A204.1 (cell line): ENCODE data around the gene HABP4.

ENCODE experiments used
- FAIRE-seq: peaks from 2 replicates; lab custom pipeline; 2012; peaks lifted over from hg19 to GRCh38; lab: Jason Lieb, UNC

HABP4 gene

GRCh38 chr9:96478829-96479371, 28.9 kb downstream of the HABP4 start:
- FAIRE-seq: no peak

GRCh38 chr9:96480736-96481135, 30.8 kb downstream of the HABP4 start:
- no peak for FAIRE-seq

- FAIRE-seq: no peak
Observed at GRCh38 chr9:96482476-96482875, 32.5 kb downstream of the HABP4 start.

- FAIRE-seq: no peak
Observed at GRCh38 chr9:96483197-96483596, 33.2 kb downstream of the HABP4 start.

GRCh38 chr9:96483733-96484390, 33.9 kb downstream of the HABP4 start:
- no peak for FAIRE-seq

- FAIRE-seq: no peak
Observed at GRCh38 chr9:96484521-96484931, 34.6 kb downstream of the HABP4 start.

GRCh38 chr9:96485280-96485679, 35.3 kb downstream of the HABP4 start:
- FAIRE-seq: no peak

GRCh38 chr9:96486386-96487028, 36.5 kb downstream of the HABP4 start:
- FAIRE-seq: no peak

GRCh38 chr9:96487029-96487396, 37.0 kb downstream of the HABP4 start:
- no peak for FAIRE-seq

- FAIRE-seq: no peak
Observed at GRCh38 chr9:96487949-96488348, 38.0 kb downstream of the HABP4 start.

- FAIRE-seq: no peak
Observed at GRCh38 chr9:96489482-96489979, 39.6 kb downstream of the HABP4 start.

GRCh38 chr9:96490534-96491078, 40.6 kb downstream of the HABP4 start:
- no peak for FAIRE-seq

GRCh38 chr9:96491079-96491879, 41.3 kb downstream of the HABP4 start:
- no peak for FAIRE-seq

- no peak for FAIRE-seq
Observed at GRCh38 chr9:96491880-96492525, 42.0 kb downstream of the HABP4 start.

GRCh38 chr9:96492993-96493531, 43.1 kb downstream of the HABP4 start:
- no peak for FAIRE-seq

GRCh38 chr9:96493757-96494156, 43.8 kb downstream of the HABP4 start:
- no peak for FAIRE-seq

GRCh38 chr9:96494215-96494800, 44.3 kb downstream of the HABP4 start:
- no peak for FAIRE-seq

- no peak for FAIRE-seq
Observed at GRCh38 chr9:96495341-96495740, 45.4 kb downstream of the HABP4 start.

GRCh38 chr9:96496368-96497116, 46.6 kb downstream of the HABP4 start:
- FAIRE-seq: no peak

- FAIRE-seq: no peak
Observed at GRCh38 chr9:96497117-96497399, 47.1 kb downstream of the HABP4 start.

- FAIRE-seq: no peak
Observed at GRCh38 chr9:96498796-96499195, 48.8 kb downstream of the HABP4 start.
